H1 (cell line): ENCODE results near the gene NAXE. TPM values are rescaled to one million over a fixed set of nuclear protein-coding genes. Genes with fewer than 3 reads are reported as not detected.

Experiments used
- CHD7 ChIP-seq: fragments of 300-600 bp; sonication (generic); IDR thresholded peaks from 2 replicates; pipeline ENCODE4 v1.7.1; 2012; ENCODE audit warnings: low read length, moderate library complexity, mild to moderate bottlenecking, inconsistent platforms; ENCODE audit not compliant: insufficient replicate concordance
- polyA plus RNA-seq, 7 experiments: library from polyadenylated mRNA; depleted of rRNA in 3 of 7; stranded (reverse) in 5 of 7; unstranded in 2 of 7; fragments of >200 nt in 5 of 7; fragments of 200-250 nt in 2 of 7; gene quantifications; 1 replicate in 5 of 7; 2 replicates in 1 of 7; 4 replicates in 1 of 7; pipeline versions ENCODE4 v1.2.1 to v1.2.3, GENCODE V29; 2011 to 2013; ENCODE audit warnings: missing spikeins in 2 of 7, mixed read lengths in 2 of 7
- total RNA-seq: library from RNA; stranded (reverse); fragmentation: NEBNext Ultra II Directional; extraction: Animal tissue kit (Norgen Biotek cat#: 25700); gene quantifications from 2 replicates; pipeline ENCODE4 v1.2.1, GENCODE V29; 2021

The NAXE gene
- total and polyA plus RNA-seq, 2 of the 8 experiments (the other 6 are each of a cell fraction or from before 2014, with no cell fraction given) = 73.1 to 74.3 TPM

- TF ChIP-seq CHD7 = no peak
Observed at GRCh38 chr1:156616463-156616862, 24.9 kb downstream of the NAXE start (continued).
